Endothelial cell of umbilical vein (primary cell): ENCODE results near the gene MAPK11. TPM values are rescaled to one million over a fixed set of nuclear protein-coding genes. Genes with fewer than 3 reads are reported as not detected.

Experiments
- BruUV-seq: library from RNA; stranded (reverse); fragments of 400-500 nt; replicated peaks from 2 replicates; lab custom pipeline; 2021; lab: Mats Ljungman, UMichigan
- CTCF ChIA-PET: fragments of 300-600, 350-600 bp; sonication (Branson Sonifier 250); formaldehyde crosslinking; loops from one replicate; lab custom pipeline; 2021; ENCODE audit warnings: antibody characterized with exemption, inconsistent platforms; lab: Charles Lee
- POLR2A ChIA-PET: fragments of 300-600, 350-600 bp; sonication (Branson Sonifier 250); formaldehyde crosslinking; loops from one replicate; lab custom pipeline; 2021; ENCODE audit warnings: antibody characterized with exemption, inconsistent platforms; lab: Charles Lee
- DNase-seq: peaks from one replicate; pipeline ENCODE4 v3.0.0-alpha.2; 2011; ENCODE audit warnings: low read depth, low spot score
- FAIRE-seq: peaks from 2 replicates; lab custom pipeline; 2011; peaks lifted over from hg19 to GRCh38; lab: Jason Lieb, UNC
- H2AFZ ChIP-seq: 2 replicates; pipeline ENCODE4 v1.6.0; 2012; ENCODE audit warnings: low read depth, low read length, control low read depth, inconsistent platforms
- H3K27ac ChIP-seq: 2 replicates; pipeline ENCODE4 v1.5.1; 2011; ENCODE audit warnings: low read depth, mild to moderate bottlenecking, control low read depth, low read length, moderate library complexity; ENCODE audit not compliant: insufficient read depth
- H3K27me3 ChIP-seq, 2 experiments: 2 replicates each; pipeline versions ENCODE4 v1.6.0 to v1.6.1; 2011; ENCODE audit warnings: low read length in 2 of 2, mixed read lengths in 1 of 2; ENCODE audit not compliant: control insufficient read depth in 2 of 2, insufficient read depth in 2 of 2
- H3K36me3 ChIP-seq, 2 experiments: 2 replicates in 1 of 2; 3 replicates in 1 of 2; pipeline ENCODE4 v1.5.1; 2011; ENCODE audit warnings: low read length in 2 of 2, mild to moderate bottlenecking in 1 of 2, moderate library complexity in 1 of 2; ENCODE audit not compliant: control insufficient read depth in 2 of 2, insufficient read depth in 2 of 2; ENCODE audit errors: extremely low read depth in 1 of 2
- H3K4me1 ChIP-seq: 3 replicates; pipeline ENCODE4 v1.5.1; 2011; ENCODE audit warnings: mild to moderate bottlenecking, low read length; ENCODE audit not compliant: control insufficient read depth, insufficient read depth; ENCODE audit errors: extremely low read depth
- H3K4me2 ChIP-seq: 2 replicates; pipeline ENCODE4 v1.6.1; 2011; ENCODE audit warnings: low read length, control low read depth, mixed read lengths; ENCODE audit not compliant: insufficient read depth
- H3K4me3 ChIP-seq, 3 experiments: fragments of 200-600 bp in 1 of 3; sonication (generic), shearing (Covaris generic) in 1 of 3; replicated peaks in 1 of 3; 2 replicates each; pipeline ENCODE4 v1.5.1; 2011 to 2016; ENCODE audit warnings: control low read depth in 3 of 3, low read length in 3 of 3, mild to moderate bottlenecking in 2 of 3, inconsistent platforms in 1 of 3, low read depth in 1 of 3, moderate library complexity in 1 of 3; ENCODE audit not compliant: insufficient read depth in 1 of 3
- H3K79me2 ChIP-seq: 2 replicates; pipeline ENCODE4 v1.6.0; 2012; ENCODE audit warnings: low read length, inconsistent platforms; ENCODE audit not compliant: control insufficient read depth, insufficient read depth
- H3K9ac ChIP-seq: replicated peaks from 2 replicates; pipeline ENCODE3; 2011; ENCODE audit warnings: low read length, control low read depth; ENCODE audit not compliant: insufficient read depth; ENCODE audit errors: extremely low read depth
- H3K9me1 ChIP-seq: replicated peaks from 3 replicates; pipeline ENCODE4 v1.6.0; 2011; ENCODE audit warnings: mild to moderate bottlenecking, low read length; ENCODE audit not compliant: control insufficient read depth, insufficient read depth; ENCODE audit errors: extremely low read depth
- H3K9me3 ChIP-seq: replicated peaks from 2 replicates; pipeline ENCODE4 v1.5.1; 2012; ENCODE audit warnings: low read length, inconsistent platforms; ENCODE audit not compliant: control insufficient read depth, insufficient read depth
- H4K20me1 ChIP-seq: replicated peaks from 2 replicates; pipeline ENCODE3; 2011; ENCODE audit warnings: mild to moderate bottlenecking, low read length; ENCODE audit not compliant: control insufficient read depth, insufficient read depth; ENCODE audit errors: extremely low read depth
- CTCF ChIP-seq, 2 donors: IDR thresholded peaks; 1 replicate in 1 of 2; 2 replicates in 1 of 2; pipeline ENCODE4 v1.5.1; 2011; ENCODE audit warnings: low read length in 2 of 2, mild to moderate bottlenecking in 2 of 2, moderate library complexity in 2 of 2, control low read depth in 1 of 2, inconsistent platforms in 1 of 2, low read depth in 1 of 2; ENCODE audit not compliant: insufficient read depth in 1 of 2; ENCODE audit errors: extremely low read depth in 1 of 2
- EZH2 ChIP-seq: IDR thresholded peaks from 2 replicates; pipeline ENCODE4 v1.6.1; 2012; ENCODE audit warnings: borderline replicate concordance, low read depth, mild to moderate bottlenecking, moderate library complexity, low read length, inconsistent platforms; ENCODE audit not compliant: severe bottlenecking
- FOS ChIP-seq: IDR thresholded peaks from 2 replicates; pipeline ENCODE4 v1.6.1; 2011; ENCODE audit warnings: mild to moderate bottlenecking, low read length, moderate library complexity, borderline replicate concordance; ENCODE audit not compliant: insufficient read depth
- GATA2 ChIP-seq: IDR thresholded peaks from 2 replicates; pipeline ENCODE4 v1.7.0; 2011; ENCODE audit warnings: low read depth, mild to moderate bottlenecking, moderate library complexity, mixed read lengths, low read length; ENCODE audit not compliant: insufficient read length, insufficient read depth
- JUN ChIP-seq: IDR thresholded peaks from 2 replicates; pipeline ENCODE4 v1.6.1; 2011; ENCODE audit warnings: borderline replicate concordance, low read depth; ENCODE audit not compliant: insufficient read length, insufficient read depth
- MAX ChIP-seq: IDR thresholded peaks from 2 replicates; pipeline ENCODE4 v1.6.1; 2011; ENCODE audit not compliant: insufficient read depth, insufficient read length
- MYC ChIP-seq: IDR thresholded peaks from one replicate; pipeline ENCODE4 v1.6.1; 2011; ENCODE audit warnings: mild to moderate bottlenecking, low read depth, low read length
- POLR2A ChIP-seq: IDR thresholded peaks from 2 replicates; pipeline ENCODE4 v1.6.1; 2012; ENCODE audit warnings: low read depth, mild to moderate bottlenecking, control low read depth, low read length
- POLR2AphosphoS5 ChIP-seq: IDR thresholded peaks from 2 replicates; pipeline ENCODE4 v1.6.1; 2012; ENCODE audit warnings: low read depth, mild to moderate bottlenecking, control low read depth, low read length, moderate library complexity; ENCODE audit not compliant: insufficient read depth
- dilution Hi-C: fragments of 300-500 bp; cut with MboI; formaldehyde crosslinking; loops from one replicate; pipeline ENCODE4 v1.15.0; 2019; ENCODE audit warnings: low sequenced_read_pairs; ENCODE audit not compliant: extremely low pct_ligation_motif_present
- intact Hi-C: fragments of 100-400 bp; cut with micrococcal nuclease; formaldehyde crosslinking; loops from one replicate; pipeline ENCODE4 v1.10.0; 2022
- polyA plus RNA-seq, 4 experiments: library from polyadenylated mRNA; depleted of rRNA in 3 of 4; stranded (reverse) in 3 of 4; unstranded in 1 of 4; fragments of >200 nt; gene quantifications; 2 replicates each; pipeline versions ENCODE4 v1.2.1 to v1.2.3, GENCODE V29; 2011 to 2012; ENCODE audit warnings: missing spikeins in 1 of 4
- total RNA-seq: library from RNA; stranded (reverse); gene quantifications from 2 replicates; pipeline ENCODE4 v1.2.3, GENCODE V29; 2021

MAPK11 gene
- total and polyA plus RNA-seq, 2 donors (not counting 3 experiments of a cell fraction or from before 2014, with no cell fraction given), result 22.8 to 26.3 TPM

- CTCF ChIA-PET, result interaction anchor here (1.4 to 3.8 kb wide), 3 partner anchors 12 to 32 kb away, joined by 3 to 16 read pairs (median 11); no protein-coding TSS in a partner anchor
These were observed 38.9 kb upstream of the MAPK11 start for GRCh38 chr22:50308986-50309600.

More at GRCh38 chr22:50308986-50309600, 38.9 kb upstream of the MAPK11 start:
- no peak for DNase-seq
- BruUV-seq, result no TSS peak
- no peak for TF ChIP-seq MAX
- no peak for TF ChIP-seq GATA2
- TF ChIP-seq EZH2, result no peak
- TF ChIP-seq MYC, result no peak
- TF ChIP-seq JUN, result no peak
- no peak for TF ChIP-seq POLR2AphosphoS5
- no peak for TF ChIP-seq CTCF (IDR thresholded peaks at IDR 0.05; ENCODE audit: extremely low read depth in 1 of 2, insufficient read depth in 1 of 2, low read depth in 1 of 2, low read length in 2 of 2)
- no peak for TF ChIP-seq FOS
- no peak for TF ChIP-seq POLR2A
- no peak overlapping the region for H3K4me3 ChIP-seq
- H3K79me2 ChIP-seq, result peaks cover 25% of the 10 kb centered on the region
- no peaks in the 10 kb centered on the region for H4K20me1 ChIP-seq
- no peaks in the 10 kb centered on the region for H3K9me1 ChIP-seq
- intact Hi-C loops (loop anchor here (2.0 to 5.0 kb wide), 2 partner anchors 18 to 33 kb away; partner anchors contain the start of genes DENND6B and PPP6R2), dilution Hi-C loops (no loop called here)
- H3K27ac ChIP-seq, result no peak overlapping the region
- no peak for FAIRE-seq
- no peaks in the 10 kb centered on the region for H3K27me3 ChIP-seq
- peaks cover 27% of the 10 kb centered on the region for H3K4me1 ChIP-seq
- POLR2A ChIA-PET, result no interaction called here
- no peak overlapping the region for H2AFZ ChIP-seq
- H3K9ac ChIP-seq, result no peak overlapping the region
- no peaks in the 10 kb centered on the region for H3K9me3 ChIP-seq
- no peak overlapping the region for H3K4me2 ChIP-seq
- H3K36me3 ChIP-seq, result peaks cover 0 to 2% of the 10 kb centered on the region in 2 experiments
